Liver (tissue), 3 donors: Measurements from ENCODE around the gene DNM3.

ENCODE experiments used
- CTCF ChIP-seq: fragments of 150-350 bp; IDR thresholded peaks from 2 replicates; pipeline ENCODE4 v1.5.1; 2017; ENCODE audit warnings: improper control_type of control experiment, low read depth, low read length; ENCODE audit not compliant: missing input control
- EGR1 ChIP-seq, 2 donors: IDR thresholded peaks; 2 replicates each; pipeline ENCODE4 v1.6.1; 2016 to 2018; ENCODE audit warnings: antibody characterized with exemption in 2 of 2, low read depth in 2 of 2
- HNF4A ChIP-seq, 2 donors: conservative IDR thresholded peaks; 2 replicates each; pipeline ENCODE4 v1.6.1; 2016; ENCODE audit warnings: antibody characterized with exemption in 2 of 2, mild to moderate bottlenecking in 2 of 2
- NR2F2 ChIP-seq: IDR thresholded peaks from 2 replicates; pipeline ENCODE4 v1.6.1; 2016; ENCODE audit warnings: antibody characterized with exemption
- RAD21 ChIP-seq, 2 donors: IDR thresholded peaks; 2 replicates each; pipeline ENCODE4 v1.6.1; 2016; ENCODE audit warnings: antibody characterized with exemption in 2 of 2, mild to moderate bottlenecking in 2 of 2
- REST ChIP-seq: IDR thresholded peaks from 2 replicates; pipeline ENCODE4 v1.6.1; 2016; ENCODE audit warnings: antibody characterized with exemption, mild to moderate bottlenecking
- TAF1 ChIP-seq: conservative IDR thresholded peaks from 2 replicates; pipeline ENCODE4 v1.6.1; 2016; ENCODE audit warnings: antibody characterized with exemption, mild to moderate bottlenecking
- YY1 ChIP-seq: IDR thresholded peaks from 2 replicates; pipeline ENCODE4 v1.6.1; 2016; ENCODE audit warnings: antibody characterized with exemption, mild to moderate bottlenecking
- ZBTB33 ChIP-seq: IDR thresholded peaks from 2 replicates; pipeline ENCODE4 v1.6.1; 2016; ENCODE audit warnings: antibody characterized with exemption
- donor health status: healthy.
- donor health status: healthy.

GRCh38 chr1:171909711-171910110 lies 68.4 kb downstream of the DNM3 start:
- no peak for TF ChIP-seq CTCF
- no peak for TF ChIP-seq REST
- TF ChIP-seq EGR1 (IDR thresholded peaks at IDR 0.05; ENCODE audit: low read depth in 2 of 2) = no peak
- TF ChIP-seq HNF4A (conservative IDR thresholded peaks at IDR 0.05) = no peak
- no peak for TF ChIP-seq YY1
- no peak for TF ChIP-seq NR2F2
- no peak for TF ChIP-seq RAD21 (IDR thresholded peaks at IDR 0.05)
- no peak for TF ChIP-seq TAF1
- TF ChIP-seq ZBTB33 = no peak
